GM23248 (cell line): Measurements from ENCODE around the gene GSC2.

Experiments
- EZH2 ChIP-seq: fragments of 200-600 bp; sonication (generic); IDR thresholded peaks from 2 replicates; pipeline ENCODE4 v1.6.1; 2018; ENCODE audit warnings: antibody characterized with exemption, mild to moderate bottlenecking; ENCODE audit not compliant: insufficient read depth, poor library complexity, severe bottlenecking
- EZH2phosphoT487 ChIP-seq: fragments of 200-600 bp; sonication (generic); IDR thresholded peaks from 2 replicates; pipeline ENCODE4 v1.6.1; 2018; ENCODE audit warnings: antibody characterized with exemption, moderate library complexity, mild to moderate bottlenecking, low read depth; ENCODE audit not compliant: insufficient read depth

GRCh38 chr22:19147195-19147780 is 2.8 kb downstream of the GSC2 start:
- TF ChIP-seq EZH2 (no peak), EZH2phosphoT487 (no peak)
